Neutrophil (primary cell): ENCODE measurements around the gene DOCK3.

Source experiments
- H3K27ac ChIP-seq: fragments of 200-600 bp; sonication (generic); 2 replicates; pipeline ENCODE4 v1.5.1; 2016; ENCODE audit warnings: mild to moderate bottlenecking, moderate library complexity
- H3K27me3 ChIP-seq: fragments of 200-600 bp; sonication (generic); 2 replicates; pipeline ENCODE4 v1.6.0; 2016; ENCODE audit warnings: mild to moderate bottlenecking
- H3K36me3 ChIP-seq: fragments of 200-600 bp; sonication (generic); 2 replicates; pipeline ENCODE4 v1.5.1; 2017
- H3K4me1 ChIP-seq, 2 experiments: fragments of 200-600 bp in 1 of 2; sonication (generic) in 1 of 2; 1 replicate in 1 of 2; 2 replicates in 1 of 2; pipeline versions ENCODE4 v1.5.1 to v1.6.1; 2013 to 2016; ENCODE audit warnings: low read depth in 1 of 2, low read length in 1 of 2, mild to moderate bottlenecking in 1 of 2, moderate library complexity in 1 of 2; ENCODE audit not compliant: control insufficient read depth in 1 of 2, insufficient read depth in 1 of 2
- H3K4me3 ChIP-seq, 2 experiments: fragments of 200-600 bp in 1 of 2; sonication (generic) in 1 of 2; 1 replicate in 1 of 2; 2 replicates in 1 of 2; pipeline ENCODE4 v1.5.1; 2013 to 2016; ENCODE audit warnings: low read depth in 1 of 2, low read length in 1 of 2, mild to moderate bottlenecking in 1 of 2, moderate library complexity in 1 of 2
- H3K9me3 ChIP-seq: fragments of 200-600 bp; sonication (generic); 2 replicates; pipeline ENCODE4 v1.5.1; 2016
- CTCF ChIP-seq: fragments of 200-600 bp; sonication (generic); IDR thresholded peaks from 2 replicates; pipeline ENCODE4 v1.5.1; 2016; ENCODE audit warnings: antibody characterized with exemption

The DOCK3 gene

GRCh38 chr3:50637011-50637410 lies 37.7 kb upstream of the DOCK3 start:
- Histone ChIP-seq H3K27me3 (no peaks in the 10 kb centered on the region), H3K36me3 (peaks cover 43% of the 10 kb centered on the region), H3K27ac (peak overlapping the region; percentile 55), H3K4me3 (no peak overlapping the region), H3K4me1 (peaks cover 52 to 60% of the 10 kb centered on the region in 2 experiments), H3K9me3 (no peaks in the 10 kb centered on the region)
- no peak for TF ChIP-seq CTCF

- Histone ChIP-seq H3K36me3 (peaks cover 52% of the 10 kb centered on the region), H3K27me3 (no peaks in the 10 kb centered on the region), H3K9me3 (no peaks in the 10 kb centered on the region), H3K27ac (peak overlapping the region; percentile 79), H3K4me3 (no peak overlapping the region), H3K4me1 (peaks cover 42 to 57% of the 10 kb centered on the region in 2 experiments)
- TF ChIP-seq CTCF: no peak
Measured at GRCh38 chr3:50637945-50638344, 36.8 kb upstream of the DOCK3 start.

GRCh38 chr3:50639055-50639494 lies 35.7 kb upstream of the DOCK3 start:
- H3K27ac ChIP-seq: peak overlapping the region; percentile 79
- no peak for TF ChIP-seq CTCF
- H3K36me3 ChIP-seq: peaks cover 63% of the 10 kb centered on the region
- H3K4me3 ChIP-seq: no peak overlapping the region
- no peaks in the 10 kb centered on the region for H3K27me3 ChIP-seq
- H3K9me3 ChIP-seq: no peaks in the 10 kb centered on the region
- peaks cover 31 to 50% of the 10 kb centered on the region in 2 experiments for H3K4me1 ChIP-seq

- Histone ChIP-seq H3K4me1 (peaks cover 13 to 28% of the 10 kb centered on the region in 2 experiments), H3K9me3 (no peaks in the 10 kb centered on the region), H3K27ac (peak overlapping the region; percentile 73), H3K36me3 (peaks cover 91% of the 10 kb centered on the region), H3K4me3 (no peak overlapping the region), H3K27me3 (no peaks in the 10 kb centered on the region)
- no peak for TF ChIP-seq CTCF
Measured at GRCh38 chr3:50642382-50642781, 32.3 kb upstream of the DOCK3 start.

GRCh38 chr3:50644561-50644960 lies 30.2 kb upstream of the DOCK3 start:
- Histone ChIP-seq H3K27me3 (no peaks in the 10 kb centered on the region), H3K9me3 (no peaks in the 10 kb centered on the region), H3K4me3 (no peak overlapping the region), H3K36me3 (peaks cover 100% of the 10 kb centered on the region), H3K4me1 (peaks cover 0 to 12% of the 10 kb centered on the region in 2 experiments), H3K27ac (peak overlapping the region; percentile 29)
- no peak for TF ChIP-seq CTCF

GRCh38 chr3:50645378-50645777 lies 29.3 kb upstream of the DOCK3 start:
- Histone ChIP-seq H3K9me3 (no peaks in the 10 kb centered on the region), H3K27ac (peak overlapping the region; percentile 29), H3K36me3 (peaks cover 100% of the 10 kb centered on the region), H3K4me3 (no peak overlapping the region), H3K4me1 (peaks cover 0 to 12% of the 10 kb centered on the region in 2 experiments), H3K27me3 (no peaks in the 10 kb centered on the region)
- no peak for TF ChIP-seq CTCF
